ENCODE measurements around the gene HOOK2.

- no peak for TF ChIP-seq CTCF (IDR thresholded peaks at IDR 0.05)
- no peak for TF ChIP-seq POLR2A (IDR thresholded peaks at IDR 0.05)
These were observed 8.2 kb downstream of the HOOK2 start for GRCh38 chr19:12767150-12767549.

All from lower leg skin (tissue), 3 donors.